Astrocyte of the cerebellum (primary cell): Measurements from ENCODE around the gene NRG3.
A peak's percentile ranks its signal among the peaks of the same experiment; 100 is the strongest.

Source experiments
- DNase-seq: peaks from one replicate; pipeline ENCODE4 v3.0.0-alpha.2; 2011; ENCODE audit warnings: low read depth
- H3K4me3 ChIP-seq: 2 replicates; pipeline ENCODE4 v1.5.1; 2011; ENCODE audit warnings: mild to moderate bottlenecking, low read depth, low read length, moderate library complexity
- CTCF ChIP-seq: IDR thresholded peaks from 2 replicates; pipeline ENCODE4 v1.5.1; 2012; ENCODE audit warnings: low read length, low read depth, moderate library complexity, mild to moderate bottlenecking; ENCODE audit errors: missing control alignments
- in situ Hi-C: cut with HindIII; loops from 2 replicates; pipeline ENCODE4 v1.10.0; 2017; ENCODE audit warnings: low sequenced_read_pairs

Gene NRG3

GRCh38 chr10:82472406-82473335 lies 597.7 kb downstream of the NRG3 start:
- in situ Hi-C loops = no loop called here
- DNase-seq = no peak
- TF ChIP-seq CTCF = no peak
- H3K4me3 ChIP-seq = no peak overlapping the region

- no peak for DNase-seq
Observed at GRCh38 chr10:82477776-82478175, 602.8 kb downstream of the NRG3 start.

GRCh38 chr10:82492647-82493046 lies 617.7 kb downstream of the NRG3 start:
- no peak overlapping the region for H3K4me3 ChIP-seq
- in situ Hi-C loops = no loop called here
- no peak for TF ChIP-seq CTCF
- no peak for DNase-seq

More at GRCh38 chr10:82477776-82478175, 602.8 kb downstream of the NRG3 start:
- in situ Hi-C loops = no loop called here
- no peak overlapping the region for H3K4me3 ChIP-seq
- no peak for TF ChIP-seq CTCF

GRCh38 chr10:82496114-82496513 lies 621.1 kb downstream of the NRG3 start:
- in situ Hi-C loops = no loop called here
- TF ChIP-seq CTCF = no peak
- no peak for DNase-seq
- no peak overlapping the region for H3K4me3 ChIP-seq

- TF ChIP-seq CTCF = no peak
- no peak overlapping the region for H3K4me3 ChIP-seq
- in situ Hi-C loops = no loop called here
- peak; percentile 16 for DNase-seq
Observed at GRCh38 chr10:82497439-82497838, 622.4 kb downstream of the NRG3 start.

GRCh38 chr10:82498976-82499375 lies 624.0 kb downstream of the NRG3 start:
- TF ChIP-seq CTCF = no peak
- H3K4me3 ChIP-seq = no peak overlapping the region
- in situ Hi-C loops = no loop called here
- no peak for DNase-seq
